HG03060 (cell line): ENCODE results near the gene DENND1B.
A peak's percentile ranks its signal among the peaks of the same experiment; 100 is the strongest.
"Not testable (repeated sequence)": the region's sequence is repeated elsewhere in the genome, so short reads cannot be mapped to it uniquely, and the experiment has no call there.

Experiments used
- ATAC-seq: cut with Tn5 transposase; IDR thresholded peaks from one replicate; pipeline ENCODE4 v1.9.1; 2021; ENCODE audit warnings: low read depth, moderate number of reproducible peaks; ENCODE audit not compliant: unreplicated experiment

The DENND1B gene

GRCh38 chr1:197572169-197572568, 203.1 kb downstream of the DENND1B start:
- no peak for ATAC-seq

- ATAC-seq, result no peak
Measured at GRCh38 chr1:197567442-197567841, 207.8 kb downstream of the DENND1B start.

- ATAC-seq, result no peak
Measured at GRCh38 chr1:197561041-197561440, 214.2 kb downstream of the DENND1B start.

GRCh38 chr1:197559655-197560054, 215.6 kb downstream of the DENND1B start:
- ATAC-seq, result no peak

GRCh38 chr1:197559244-197559643, 216.0 kb downstream of the DENND1B start:
- no peak for ATAC-seq

- no peak for ATAC-seq
Measured at GRCh38 chr1:197557302-197557701, 218.0 kb downstream of the DENND1B start.

GRCh38 chr1:197553281-197553680, 222.0 kb downstream of the DENND1B start:
- no peak for ATAC-seq

GRCh38 chr1:197546989-197547388, 228.3 kb downstream of the DENND1B start:
- no peak for ATAC-seq

- no peak for ATAC-seq
Measured at GRCh38 chr1:197544553-197544952, 230.7 kb downstream of the DENND1B start.

GRCh38 chr1:197544130-197544529, 231.2 kb downstream of the DENND1B start:
- no peak for ATAC-seq

GRCh38 chr1:197541411-197541810, 233.9 kb downstream of the DENND1B start:
- ATAC-seq, result no peak

GRCh38 chr1:197526736-197527371, 248.4 kb downstream of the DENND1B start:
- no peak for ATAC-seq

- peak; percentile 49 for ATAC-seq
Measured at GRCh38 chr1:197521118-197521739, 254.1 kb downstream of the DENND1B start.

- no peak for ATAC-seq
Measured at GRCh38 chr1:197519741-197520334, 255.4 kb downstream of the DENND1B start.

GRCh38 chr1:197515421-197515820, 259.9 kb downstream of the DENND1B start:
- ATAC-seq, result no peak

GRCh38 chr1:197510691-197511378, 264.4 kb downstream of the DENND1B start:
- no peak for ATAC-seq

GRCh38 chr1:197496722-197497121, 278.6 kb downstream of the DENND1B start:
- no peak for ATAC-seq

- not testable (repeated sequence) for ATAC-seq
Measured at GRCh38 chr1:197491505-197491904, 283.8 kb downstream of the DENND1B start.

- ATAC-seq, result no peak
Measured at GRCh38 chr1:197486946-197487345, 288.3 kb downstream of the DENND1B start.

GRCh38 chr1:197485790-197486189, 289.5 kb downstream of the DENND1B start:
- ATAC-seq, result no peak

GRCh38 chr1:197481101-197481500, 294.2 kb downstream of the DENND1B start:
- ATAC-seq, result no peak
